Hematopoietic multipotent progenitor cell (in vitro differentiated cells): ENCODE data around the gene KRTAP4-2. TPM values are rescaled to one million over a fixed set of nuclear protein-coding genes. Genes with fewer than 3 reads are reported as not detected.

ENCODE experiments used
- small RNA-seq: library from RNA; depleted of rRNA; stranded (forward); fragments of <200 nt; gene quantifications from one replicate; pipeline ENCODE3, GENCODE V24; 2012
- total RNA-seq: library from RNA; depleted of rRNA; stranded (reverse); fragments of >200 nt; gene quantifications from one replicate; pipeline ENCODE4 v1.2.3, GENCODE V29; 2012

Gene KRTAP4-2
- total RNA-seq, 1 donor: not detected

Small RNA genes lying within 50 kb of the gene (small RNA-seq; reads per million reads assigned to genes)
- not detected for gene KRTAP4-17P

Other genes starting within 250 kb of the KRTAP4-2 start
- gene KRT23, start 240.6 kb downstream of the KRTAP4-2 start, total RNA-seq: under 0.01 TPM
- under 0.01 TPM for gene KRT39, start 211.3 kb downstream of the KRTAP4-2 start, total RNA-seq
- not detected for gene KRT40, start 193.9 kb downstream of the KRTAP4-2 start, total RNA-seq
- not detected for gene KRTAP3-3, start 184.1 kb downstream of the KRTAP4-2 start, total RNA-seq
- not detected for gene KRTAP3-2, start 178.3 kb downstream of the KRTAP4-2 start, total RNA-seq
- not detected for gene KRTAP3-1, start 169.1 kb downstream of the KRTAP4-2 start, total RNA-seq
- gene KRTAP1-5, start 151.0 kb downstream of the KRTAP4-2 start, total RNA-seq: not detected
- gene KRTAP1-4, start 148.0 kb downstream of the KRTAP4-2 start, total RNA-seq: not detected
- not detected for gene KRTAP1-3, start 143.3 kb downstream of the KRTAP4-2 start, total RNA-seq
- gene KRTAP1-1, start 136.8 kb downstream of the KRTAP4-2 start, total RNA-seq: not detected
- gene KRTAP2-1, start 130.9 kb downstream of the KRTAP4-2 start, total RNA-seq: not detected
- not detected for gene KRTAP2-2, start 123.0 kb downstream of the KRTAP4-2 start, total RNA-seq
- not detected for gene KRTAP2-3, start 118.1 kb downstream of the KRTAP4-2 start, total RNA-seq
- not detected for gene KRTAP2-4, start 112.3 kb downstream of the KRTAP4-2 start, total RNA-seq
- gene KRTAP4-7, start 94.1 kb downstream of the KRTAP4-2 start, total RNA-seq: not detected
- gene KRTAP4-8, start 80.1 kb downstream of the KRTAP4-2 start, total RNA-seq: not detected
- not detected for gene KRTAP4-16, start 76.0 kb downstream of the KRTAP4-2 start, total RNA-seq
- under 0.01 TPM for gene KRTAP4-9, start 72.8 kb downstream of the KRTAP4-2 start, total RNA-seq
- gene KRTAP4-11, start 59.8 kb downstream of the KRTAP4-2 start, total RNA-seq: not detected
- not detected for gene KRTAP4-12, start 54.0 kb downstream of the KRTAP4-2 start, total RNA-seq
- gene KRTAP4-6, start 37.7 kb downstream of the KRTAP4-2 start, total RNA-seq: not detected
- not detected for gene KRTAP4-5, start 28.4 kb downstream of the KRTAP4-2 start, total RNA-seq
- gene KRTAP4-4, start 17.5 kb downstream of the KRTAP4-2 start, total RNA-seq: not detected
- not detected for gene KRTAP4-3, start 10.0 kb downstream of the KRTAP4-2 start, total RNA-seq
- gene KRTAP4-1, start 6.7 kb upstream of the KRTAP4-2 start, total RNA-seq: not detected
- gene KRTAP9-1, start 11.7 kb upstream of the KRTAP4-2 start, total RNA-seq: not detected
- not detected for gene KRTAP9-2, start 48.4 kb upstream of the KRTAP4-2 start, total RNA-seq
- not detected for gene KRTAP9-3, start 54.2 kb upstream of the KRTAP4-2 start, total RNA-seq
- gene KRTAP9-8, start 59.8 kb upstream of the KRTAP4-2 start, total RNA-seq: not detected
- gene KRTAP9-4, start 71.5 kb upstream of the KRTAP4-2 start, total RNA-seq: not detected
- gene KRTAP9-9, start 77.2 kb upstream of the KRTAP4-2 start, total RNA-seq: not detected
- not detected for gene KRTAP9-6, start 87.2 kb upstream of the KRTAP4-2 start, total RNA-seq
- not detected for gene KRTAP9-7, start 97.5 kb upstream of the KRTAP4-2 start, total RNA-seq
- gene KRTAP29-1, start 124.6 kb upstream of the KRTAP4-2 start, total RNA-seq: not detected
- gene KRTAP16-1, start 131.1 kb upstream of the KRTAP4-2 start, total RNA-seq: 0.27 TPM
- not detected for gene KRTAP17-1, start 137.5 kb upstream of the KRTAP4-2 start, total RNA-seq
- gene KRT33A, start 172.6 kb upstream of the KRTAP4-2 start, total RNA-seq: not detected
- not detected for gene KRT33B, start 191.6 kb upstream of the KRTAP4-2 start, total RNA-seq
- not detected for gene KRT34, start 204.1 kb upstream of the KRTAP4-2 start, total RNA-seq
- not detected for gene KRT31, start 219.4 kb upstream of the KRTAP4-2 start, total RNA-seq
- not detected for gene KRT37, start 246.4 kb upstream of the KRTAP4-2 start, total RNA-seq